Skeletal muscle satellite cell (primary cell): ENCODE measurements around the gene MID2.
A peak's percentile ranks its signal among the peaks of the same experiment; 100 is the strongest.

Experiments
- H3K27me3 ChIP-seq: 2 replicates; pipeline ENCODE4 v1.7.0; 2013; ENCODE audit warnings: low read length; ENCODE audit not compliant: control insufficient read depth, insufficient read depth
- H3K36me3 ChIP-seq: 2 replicates; pipeline ENCODE4 v1.7.0; 2013; ENCODE audit warnings: mild to moderate bottlenecking, control low read depth, low read length; ENCODE audit not compliant: insufficient read depth
- H3K4me1 ChIP-seq: 2 replicates; pipeline ENCODE4 v1.7.0; 2013; ENCODE audit warnings: low read length; ENCODE audit not compliant: control insufficient read depth, insufficient read depth
- H3K4me2 ChIP-seq: 2 replicates; pipeline ENCODE4 v1.7.0; 2013; ENCODE audit warnings: mild to moderate bottlenecking, low read length
- H3K4me3 ChIP-seq: 2 replicates; pipeline ENCODE4 v1.7.0; 2013; ENCODE audit warnings: low read length
- H3K9ac ChIP-seq: 2 replicates; pipeline ENCODE4 v1.7.0; 2013; ENCODE audit warnings: mild to moderate bottlenecking, low read depth, low read length, moderate library complexity
- H3K9me3 ChIP-seq: replicated peaks from 2 replicates; pipeline ENCODE4 v1.7.0; 2013; ENCODE audit warnings: mild to moderate bottlenecking, control low read depth, low read length

The MID2 gene

GRCh38 chrX:107826238-107827029 lies 768 bp downstream of the MID2 start:
- H3K4me2 ChIP-seq, result peak overlapping the region; percentile 84
- peak overlapping the region; percentile 83 for H3K9ac ChIP-seq
- no peaks in the 10 kb centered on the region for H3K27me3 ChIP-seq
- H3K9me3 ChIP-seq, result no peaks in the 10 kb centered on the region
- H3K4me1 ChIP-seq, result peaks cover 17% of the 10 kb centered on the region
- H3K36me3 ChIP-seq, result no peaks in the 10 kb centered on the region
- H3K4me3 ChIP-seq, result peak overlapping the region; percentile 70

GRCh38 chrX:107827030-107827831 lies 1.6 kb downstream of the MID2 start:
- peak overlapping the region; percentile 84 for H3K4me2 ChIP-seq
- no peaks in the 10 kb centered on the region for H3K9me3 ChIP-seq
- peak overlapping the region; percentile 70 for H3K4me3 ChIP-seq
- no peaks in the 10 kb centered on the region for H3K36me3 ChIP-seq
- H3K9ac ChIP-seq, result peak overlapping the region; percentile 83
- peaks cover 17% of the 10 kb centered on the region for H3K4me1 ChIP-seq
- H3K27me3 ChIP-seq, result no peaks in the 10 kb centered on the region

DNA sequence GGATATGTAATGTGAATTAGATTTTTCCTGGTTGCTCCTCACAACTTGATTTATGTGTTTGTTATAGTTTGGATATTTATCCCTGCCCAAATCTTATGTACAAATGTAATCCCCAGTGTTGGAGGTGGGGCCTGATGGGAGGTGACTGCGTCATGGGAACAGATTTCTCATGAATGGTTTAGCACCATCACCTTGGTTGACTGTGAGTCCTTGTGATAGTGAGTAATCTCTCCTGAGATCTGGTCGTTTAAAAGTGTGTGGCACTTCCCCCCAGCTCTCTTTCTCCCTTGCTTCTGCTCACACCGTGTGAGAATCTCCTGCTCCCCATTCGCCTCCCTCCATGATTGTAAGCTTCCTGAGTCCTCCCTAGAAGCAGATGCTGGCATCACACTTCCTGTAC lies 2.2 kb downstream of the MID2 start:
- Histone ChIP-seq H3K4me1 (peaks cover 17% of the 10 kb centered on the region), H3K4me2 (peak overlapping the region; percentile 84), H3K9me3 (no peaks in the 10 kb centered on the region), H3K9ac (no peak overlapping the region), H3K4me3 (peak overlapping the region; percentile 70), H3K27me3 (no peaks in the 10 kb centered on the region), H3K36me3 (no peaks in the 10 kb centered on the region)

DNA sequence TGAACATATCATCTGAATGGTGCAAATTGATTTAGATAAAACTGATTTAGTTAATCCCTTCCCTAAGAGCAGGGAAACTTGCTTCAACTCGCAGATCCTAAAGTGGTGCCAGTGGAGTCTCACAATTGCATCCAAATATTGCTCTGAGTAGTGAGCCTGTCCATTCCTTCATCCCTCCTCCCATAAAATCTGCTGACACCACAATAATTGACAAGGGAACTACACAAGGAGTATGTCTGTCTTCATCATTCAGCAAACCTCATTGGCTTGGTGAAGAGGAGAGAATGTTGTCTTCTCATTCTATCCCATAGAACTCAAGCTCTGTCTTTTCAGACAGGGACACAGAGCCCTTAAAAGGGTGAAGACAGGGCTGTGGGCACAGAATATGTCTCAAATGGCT lies 4.2 kb downstream of the MID2 start:
- Histone ChIP-seq H3K27me3 (no peaks in the 10 kb centered on the region), H3K36me3 (no peaks in the 10 kb centered on the region), H3K9me3 (no peaks in the 10 kb centered on the region), H3K4me1 (peaks cover 5% of the 10 kb centered on the region), H3K4me3 (no peak overlapping the region), H3K4me2 (no peak overlapping the region), H3K9ac (no peak overlapping the region)

DNA sequence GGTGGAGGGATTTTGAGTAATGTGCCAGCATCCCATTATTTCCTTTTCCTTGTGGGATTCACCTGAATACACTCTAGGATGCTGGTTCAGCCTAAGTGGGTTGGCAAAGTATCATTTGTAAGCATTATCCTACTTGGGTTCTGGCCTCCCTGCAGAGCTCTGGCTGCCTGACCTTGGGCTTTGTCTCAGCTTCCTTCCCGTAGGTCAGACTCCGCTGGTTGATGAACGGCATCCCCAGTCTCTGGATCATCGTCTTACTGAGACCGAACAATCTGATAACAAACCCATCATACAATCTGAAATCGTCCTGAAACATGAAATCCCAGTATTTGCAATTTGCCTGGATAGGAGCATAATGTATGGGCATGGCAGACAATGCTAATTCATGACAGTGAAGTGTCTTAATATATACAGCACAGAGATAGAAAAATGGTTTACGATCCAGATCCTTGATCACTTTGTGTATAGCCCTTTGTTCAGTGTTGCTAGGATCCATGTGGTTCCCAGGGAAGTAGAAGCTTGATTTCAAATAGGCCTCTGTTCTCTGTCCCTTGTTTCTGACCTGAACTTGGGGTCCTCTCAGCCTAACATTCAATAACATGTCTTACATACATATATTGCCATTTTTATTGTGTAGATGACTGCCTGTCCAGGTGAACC lies 5.5 kb downstream of the MID2 start:
- Histone ChIP-seq H3K9me3 (no peaks in the 10 kb centered on the region), H3K9ac (no peak overlapping the region), H3K4me2 (no peak overlapping the region), H3K4me3 (no peak overlapping the region), H3K4me1 (peaks cover 5% of the 10 kb centered on the region), H3K36me3 (no peaks in the 10 kb centered on the region), H3K27me3 (no peaks in the 10 kb centered on the region)

DNA sequence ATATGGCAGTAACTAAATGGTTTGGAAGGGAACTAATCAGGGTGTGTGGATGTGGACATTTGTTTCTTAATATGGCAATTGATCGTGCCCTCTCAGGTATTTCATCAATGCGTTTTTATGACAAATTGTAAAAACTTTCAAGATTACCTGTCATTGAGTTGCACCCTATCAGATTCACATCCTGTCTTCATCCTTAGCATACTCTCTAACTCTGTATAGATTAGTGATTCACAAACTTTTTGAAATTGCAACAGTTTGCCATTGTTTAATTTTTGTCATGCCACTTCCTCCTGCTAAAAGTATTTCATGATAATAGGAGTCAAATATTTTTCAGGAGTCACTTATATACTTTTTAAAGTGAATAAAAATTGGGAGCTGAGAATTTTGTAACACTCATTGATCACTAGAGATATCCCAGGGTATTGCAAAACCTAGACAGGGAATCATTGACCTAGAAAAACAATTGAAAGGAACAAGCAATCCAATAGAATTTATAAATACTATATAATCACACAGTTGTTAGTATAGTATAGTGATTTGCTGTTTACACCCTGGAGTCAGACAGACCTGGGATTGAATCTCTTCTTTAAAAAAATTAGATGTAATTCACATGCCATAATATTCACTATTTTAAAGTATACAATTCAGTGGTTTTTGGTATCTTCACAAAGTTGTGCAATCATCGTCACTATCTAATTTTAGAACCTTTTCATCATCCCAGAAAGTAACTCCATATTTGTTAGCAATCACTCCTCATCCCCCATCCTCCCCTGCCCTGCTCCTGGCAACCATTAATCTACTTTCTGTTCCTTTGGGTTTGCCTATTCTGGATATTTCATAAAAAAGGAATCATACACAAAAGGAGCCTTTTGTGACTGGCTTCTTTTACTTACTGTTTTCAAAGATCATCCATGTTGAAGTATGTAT lies 8.9 kb downstream of the MID2 start:
- Histone ChIP-seq H3K4me1 (no peaks in the 10 kb centered on the region), H3K9ac (no peak overlapping the region), H3K36me3 (no peaks in the 10 kb centered on the region), H3K4me2 (no peak overlapping the region), H3K4me3 (no peak overlapping the region), H3K27me3 (peaks cover 5% of the 10 kb centered on the region), H3K9me3 (no peaks in the 10 kb centered on the region)

DNA sequence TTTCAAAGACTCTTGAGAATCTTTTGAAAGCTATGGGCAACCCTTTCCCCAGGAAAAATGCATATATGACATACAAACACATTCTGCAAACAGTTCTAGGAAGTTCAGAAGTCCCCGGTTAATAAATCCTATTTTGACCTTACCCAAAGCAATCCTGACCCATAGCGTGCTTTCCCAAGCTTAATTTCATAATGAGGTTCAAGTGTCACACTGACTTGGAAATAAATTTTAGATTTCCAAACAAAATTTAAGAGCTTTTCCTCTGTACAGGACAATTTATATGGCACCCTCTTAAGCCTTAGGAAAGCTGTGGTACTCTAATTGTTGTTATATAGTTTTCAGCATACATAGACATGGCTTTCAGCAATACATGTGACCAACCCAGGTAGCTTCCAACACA lies 11.3 kb downstream of the MID2 start:
- H3K4me3 ChIP-seq, result no peak overlapping the region
- no peak overlapping the region for H3K9ac ChIP-seq
- H3K27me3 ChIP-seq, result peaks cover 11% of the 10 kb centered on the region
- peaks cover 6% of the 10 kb centered on the region for H3K36me3 ChIP-seq
- H3K9me3 ChIP-seq, result no peaks in the 10 kb centered on the region
- no peaks in the 10 kb centered on the region for H3K4me1 ChIP-seq
- no peak overlapping the region for H3K4me2 ChIP-seq

- Histone ChIP-seq H3K4me2 (no peak overlapping the region), H3K9ac (no peak overlapping the region), H3K36me3 (peaks cover 6% of the 10 kb centered on the region), H3K9me3 (no peaks in the 10 kb centered on the region), H3K4me1 (no peaks in the 10 kb centered on the region), H3K27me3 (peaks cover 19% of the 10 kb centered on the region), H3K4me3 (no peak overlapping the region)
Measured at GRCh38 chrX:107840971-107841370, 15.3 kb downstream of the MID2 start.

DNA sequence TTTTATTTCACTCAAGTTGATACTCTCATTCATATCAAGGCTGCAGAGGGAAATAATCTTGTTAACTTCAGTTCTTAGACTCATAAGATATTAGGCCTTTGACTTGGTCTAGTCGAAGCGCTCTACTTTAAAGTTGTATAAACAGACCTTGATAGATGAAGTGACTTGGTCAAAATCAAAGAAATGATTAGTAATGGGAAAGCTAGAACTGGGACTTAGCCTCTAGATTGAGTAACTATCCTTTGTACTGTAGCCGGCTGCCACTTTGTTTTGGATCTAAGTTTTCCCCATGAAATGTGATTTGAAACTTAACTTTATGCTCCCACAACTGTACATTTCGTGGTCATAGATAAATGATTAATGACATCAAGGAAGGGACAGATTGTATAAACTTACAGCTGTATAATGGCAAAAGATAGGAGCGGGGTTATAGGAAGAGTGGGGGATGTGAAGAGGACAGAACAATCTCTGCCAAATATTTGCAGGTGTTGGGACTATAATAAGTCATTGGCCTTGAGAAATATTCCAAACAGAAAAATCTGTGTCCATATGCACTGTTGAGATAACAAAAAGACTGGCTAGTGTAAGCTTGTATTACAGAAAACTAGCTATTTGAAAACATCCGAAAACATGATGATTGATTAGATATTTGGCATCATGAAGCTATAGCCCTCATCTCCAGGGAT lies 17.2 kb downstream of the MID2 start:
- H3K4me1 ChIP-seq, result no peaks in the 10 kb centered on the region
- no peak overlapping the region for H3K4me2 ChIP-seq
- H3K9me3 ChIP-seq, result no peaks in the 10 kb centered on the region
- peaks cover 6% of the 10 kb centered on the region for H3K36me3 ChIP-seq
- no peak overlapping the region for H3K4me3 ChIP-seq
- H3K27me3 ChIP-seq, result peaks cover 15% of the 10 kb centered on the region
- H3K9ac ChIP-seq, result no peak overlapping the region

DNA sequence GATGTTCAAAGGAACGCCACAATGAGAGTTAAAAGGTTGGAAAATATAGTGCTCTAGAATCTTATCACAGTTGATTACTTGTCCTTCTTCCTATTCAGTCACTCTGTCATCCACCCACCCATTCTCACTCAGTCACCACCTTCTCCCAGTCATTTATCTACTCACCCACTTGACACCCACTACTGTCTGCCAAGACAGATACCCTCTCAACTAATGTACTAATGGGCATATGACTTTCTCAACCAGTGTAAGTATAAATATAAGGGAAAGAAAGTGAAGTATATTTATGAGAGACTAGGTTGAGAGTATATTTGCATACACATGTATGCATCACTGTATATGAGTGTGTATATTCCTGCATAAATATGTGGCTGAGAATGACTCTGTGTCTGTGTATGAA lies 20.0 kb downstream of the MID2 start:
- H3K4me2 ChIP-seq, result no peak overlapping the region
- H3K36me3 ChIP-seq, result peaks cover 6% of the 10 kb centered on the region
- no peak overlapping the region for H3K9ac ChIP-seq
- H3K4me3 ChIP-seq, result no peak overlapping the region
- H3K27me3 ChIP-seq, result peaks cover 18% of the 10 kb centered on the region
- H3K9me3 ChIP-seq, result no peaks in the 10 kb centered on the region
- H3K4me1 ChIP-seq, result peaks cover 5% of the 10 kb centered on the region
